ENCODE results near the gene TMEM273. TPM values are rescaled to one million over a fixed set of nuclear protein-coding genes. Genes with fewer than 3 reads are reported as not detected.

The TMEM273 gene
- total RNA-seq, 2 donors from 2014 or later: 14.3 to 14.8 TPM

- no peak for TF ChIP-seq CTCF (IDR thresholded peaks at IDR 0.05)
- no peaks in the 10 kb centered on the region for H3K36me3 ChIP-seq
- H3K27ac ChIP-seq: peak overlapping the region; percentile 57 to 58
- H3K9me3 ChIP-seq: no peaks in the 10 kb centered on the region
- H3K27me3 ChIP-seq: no peaks in the 10 kb centered on the region
- DNase-seq (ENCODE audit: low spot score): peak; percentile 81
- H3K4me1 ChIP-seq: peaks cover 0 to 22% of the 10 kb centered on the region in 2 donors
- H3K4me3 ChIP-seq: no peak overlapping the region
These were observed 10.5 kb downstream of the TMEM273 start for GRCh38 chr10:49177391-49178355.

- Histone ChIP-seq H3K4me1 (peaks cover 0 to 22% of the 10 kb centered on the region in 2 donors), H3K36me3 (no peaks in the 10 kb centered on the region), H3K4me3 (no peak overlapping the region), H3K27ac (peak overlapping the region; percentile 38 to 58), H3K27me3 (no peaks in the 10 kb centered on the region), H3K9me3 (no peaks in the 10 kb centered on the region)
- no peak for TF ChIP-seq CTCF (IDR thresholded peaks at IDR 0.05)
- no peak for DNase-seq (ENCODE audit: low spot score)
These were observed 11.6 kb downstream of the TMEM273 start for GRCh38 chr10:49176310-49177268.

GRCh38 chr10:49175587-49176309 lies 12.4 kb downstream of the TMEM273 start:
- H3K27me3 ChIP-seq: no peaks in the 10 kb centered on the region
- H3K4me3 ChIP-seq: no peak overlapping the region
- no peaks in the 10 kb centered on the region for H3K36me3 ChIP-seq
- no peak for TF ChIP-seq CTCF (IDR thresholded peaks at IDR 0.05)
- H3K4me1 ChIP-seq: peaks cover 0 to 22% of the 10 kb centered on the region in 2 donors
- DNase-seq (ENCODE audit: low spot score): no peak
- H3K9me3 ChIP-seq: no peaks in the 10 kb centered on the region
- no peak overlapping the region for H3K27ac ChIP-seq

- no peak for TF ChIP-seq CTCF (IDR thresholded peaks at IDR 0.05)
- H3K4me1 ChIP-seq: peaks cover 0 to 22% of the 10 kb centered on the region in 2 donors
- H3K27ac ChIP-seq: no peak overlapping the region
These were observed 13.2 kb downstream of the TMEM273 start for GRCh38 chr10:49174926-49175500.

More at GRCh38 chr10:49174926-49175500, 13.2 kb downstream of the TMEM273 start:
- no peak for DNase-seq (ENCODE audit: low spot score)
- H3K9me3 ChIP-seq: no peaks in the 10 kb centered on the region
- H3K4me3 ChIP-seq: no peak overlapping the region
- no peaks in the 10 kb centered on the region for H3K36me3 ChIP-seq
- H3K27me3 ChIP-seq: no peaks in the 10 kb centered on the region
